ENCODE results near the gene GARIN1A.
"Not testable (repeated sequence)": the region's sequence is repeated elsewhere in the genome, so short reads cannot be mapped to it uniquely, and the experiment has no call there.

- TF ChIP-seq SP1 (IDR thresholded peaks at IDR 0.05); ELF4 (IDR thresholded peaks at IDR 0.05); NFRKB (IDR thresholded peaks at IDR 0.05); LEF1 (IDR thresholded peaks at IDR 0.05; ENCODE audit: borderline replicate concordance); HDGF (IDR thresholded peaks at IDR 0.05; ENCODE audit: borderline replicate concordance); BHLHE40 (IDR thresholded peaks at IDR 0.05; ENCODE audit: borderline replicate concordance); FOXK2 (IDR thresholded peaks at IDR 0.05); TARDBP (IDR thresholded peaks at IDR 0.05): not testable (repeated sequence)
These were observed 26.2 kb upstream of the GARIN1A start for GRCh38 chr7:128645844-128646243.
